MV-4-11 (cell line): ENCODE data around the gene ANKRD13C.

Experiments
- DNase-seq: peaks from one replicate; lab custom pipeline; 2025; lab: John Stamatoyannopoulos, UW

ANKRD13C gene

GRCh38 chr1:70211541-70211940, 143.0 kb downstream of the ANKRD13C start:
- no peak for DNase-seq

GRCh38 chr1:70210820-70211219, 143.7 kb downstream of the ANKRD13C start:
- no peak for DNase-seq
